Esophagus muscularis mucosa (tissue), 4 donors: ENCODE data around the gene MTA2.

Source experiments
- CTCF ChIP-seq, 3 experiments: fragments of 200-600 bp in 2 of 3; fragments of 450-650 bp in 1 of 3; sonication (generic) in 2 of 3; IDR thresholded peaks; one replicate each; pipeline ENCODE4 v1.5.1; 2017 to 2019; ENCODE audit warnings: antibody characterized with exemption in 3 of 3, mild to moderate bottlenecking in 2 of 3, moderate library complexity in 1 of 3
- EP300 ChIP-seq: sonication (generic); formaldehyde crosslinking; IDR thresholded peaks from one replicate; pipeline ENCODE4 v1.6.1; 2017; ENCODE audit warnings: antibody characterized with exemption
- POLR2AphosphoS5 ChIP-seq, 2 donors: sonication (generic); formaldehyde crosslinking; IDR thresholded peaks; one replicate each; pipeline ENCODE4 v1.6.1; 2017; ENCODE audit warnings: antibody characterized with exemption in 2 of 2

GRCh38 chr11:62580959-62581715, 20.5 kb downstream of the MTA2 start:
- TF ChIP-seq POLR2AphosphoS5 (IDR thresholded peaks at IDR 0.05) (no peak), EP300 (no peak), CTCF (IDR thresholded peaks at IDR 0.05) (no peak)
